Osteocyte (in vitro differentiated cells): Measurements from ENCODE around the gene MMP20. TPM values are rescaled to one million over a fixed set of nuclear protein-coding genes. Genes with fewer than 3 reads are reported as not detected.

Experiments used
- DNase-seq: peaks from one replicate; pipeline ENCODE4 v3.0.0; 2021; ENCODE audit warnings: mixed read lengths; ENCODE audit not compliant: unreplicated experiment; ENCODE audit errors: extremely low spot score
- H3K27ac Mint-ChIP-seq: one replicate; pipeline ENCODE4 v1.8.0; 2021; ENCODE audit warnings: mild to moderate bottlenecking, mixed read lengths; ENCODE audit not compliant: unreplicated experiment
- H3K27me3 Mint-ChIP-seq: one replicate; pipeline ENCODE4 v1.8.0; 2021; ENCODE audit warnings: mixed read lengths; ENCODE audit not compliant: unreplicated experiment
- H3K36me3 Mint-ChIP-seq: one replicate; pipeline ENCODE4 v1.8.0; 2021; ENCODE audit warnings: mixed read lengths; ENCODE audit not compliant: unreplicated experiment
- H3K4me1 Mint-ChIP-seq: one replicate; pipeline ENCODE4 v1.8.0; 2021; ENCODE audit warnings: mixed read lengths; ENCODE audit not compliant: unreplicated experiment
- H3K4me3 Mint-ChIP-seq: one replicate; pipeline ENCODE4 v1.8.0; 2021; ENCODE audit warnings: mild to moderate bottlenecking, moderate library complexity, mixed read lengths; ENCODE audit not compliant: unreplicated experiment
- H3K9me3 Mint-ChIP-seq: one replicate; pipeline ENCODE4 v1.8.0; 2021; ENCODE audit warnings: mixed read lengths; ENCODE audit not compliant: unreplicated experiment
- total RNA-seq: library from RNA; stranded (reverse); gene quantifications from 2 replicates; pipeline ENCODE4 v1.2.1, GENCODE V29; 2021
- TF ChIP-seq, protein P1 (sequence below): fragments of 200-600 bp; sonication (generic); IDR thresholded peaks from 2 replicates; pipeline ENCODE4 v1.5.0; 2021; ENCODE audit warnings: antibody characterized with exemption, mild to moderate bottlenecking, moderate library complexity

MMP20 gene
- total RNA-seq, 1 donor from 2014 or later, result not detected

DNA sequence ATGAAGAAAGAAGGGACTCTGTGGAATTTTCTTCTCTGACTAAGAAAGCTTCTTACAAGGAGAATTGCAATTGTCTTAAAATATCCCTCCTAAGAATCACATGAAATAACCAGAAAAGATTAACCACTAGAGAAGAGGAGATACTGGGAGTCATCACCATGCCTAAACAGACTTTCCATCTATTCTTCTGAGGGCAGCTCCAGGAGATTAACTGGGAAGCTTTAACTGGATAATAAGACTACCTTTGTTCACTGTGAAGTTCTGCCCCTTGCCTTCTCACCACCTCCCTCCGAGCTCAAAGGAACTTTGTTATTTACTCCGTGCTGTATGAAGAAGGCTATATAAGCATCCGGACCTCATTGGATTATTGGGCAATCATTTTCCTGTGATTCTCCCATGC is 70.0 kb downstream of the MMP20 start:
- no peak for DNase-seq
- TF ChIP-seq, protein P1, sequence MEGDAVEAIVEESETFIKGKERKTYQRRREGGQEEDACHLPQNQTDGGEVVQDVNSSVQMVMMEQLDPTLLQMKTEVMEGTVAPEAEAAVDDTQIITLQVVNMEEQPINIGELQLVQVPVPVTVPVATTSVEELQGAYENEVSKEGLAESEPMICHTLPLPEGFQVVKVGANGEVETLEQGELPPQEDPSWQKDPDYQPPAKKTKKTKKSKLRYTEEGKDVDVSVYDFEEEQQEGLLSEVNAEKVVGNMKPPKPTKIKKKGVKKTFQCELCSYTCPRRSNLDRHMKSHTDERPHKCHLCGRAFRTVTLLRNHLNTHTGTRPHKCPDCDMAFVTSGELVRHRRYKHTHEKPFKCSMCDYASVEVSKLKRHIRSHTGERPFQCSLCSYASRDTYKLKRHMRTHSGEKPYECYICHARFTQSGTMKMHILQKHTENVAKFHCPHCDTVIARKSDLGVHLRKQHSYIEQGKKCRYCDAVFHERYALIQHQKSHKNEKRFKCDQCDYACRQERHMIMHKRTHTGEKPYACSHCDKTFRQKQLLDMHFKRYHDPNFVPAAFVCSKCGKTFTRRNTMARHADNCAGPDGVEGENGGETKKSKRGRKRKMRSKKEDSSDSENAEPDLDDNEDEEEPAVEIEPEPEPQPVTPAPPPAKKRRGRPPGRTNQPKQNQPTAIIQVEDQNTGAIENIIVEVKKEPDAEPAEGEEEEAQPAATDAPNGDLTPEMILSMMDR, result no peak
- no peak overlapping the region for H3K27ac Mint-ChIP-seq
- no peaks in the 10 kb centered on the region for H3K36me3 Mint-ChIP-seq
- H3K27me3 Mint-ChIP-seq, result no peaks in the 10 kb centered on the region
- no peaks in the 10 kb centered on the region for H3K9me3 Mint-ChIP-seq
- H3K4me3 Mint-ChIP-seq, result no peak overlapping the region
- peaks cover 5% of the 10 kb centered on the region for H3K4me1 Mint-ChIP-seq

GRCh38 chr11:102553835-102554282 is 71.3 kb downstream of the MMP20 start:
- Mint-ChIP-seq H3K4me1 (no peaks in the 10 kb centered on the region), H3K36me3 (no peaks in the 10 kb centered on the region), H3K4me3 (no peak overlapping the region), H3K27ac (no peak overlapping the region), H3K9me3 (no peaks in the 10 kb centered on the region), H3K27me3 (no peaks in the 10 kb centered on the region)
- TF ChIP-seq, protein P1, result no peak
- no peak for DNase-seq

- DNase-seq, result no peak
- Mint-ChIP-seq H3K9me3 (no peaks in the 10 kb centered on the region), H3K27ac (no peak overlapping the region)
These were observed 72.5 kb downstream of the MMP20 start for GRCh38 chr11:102552447-102553194.

DNA sequence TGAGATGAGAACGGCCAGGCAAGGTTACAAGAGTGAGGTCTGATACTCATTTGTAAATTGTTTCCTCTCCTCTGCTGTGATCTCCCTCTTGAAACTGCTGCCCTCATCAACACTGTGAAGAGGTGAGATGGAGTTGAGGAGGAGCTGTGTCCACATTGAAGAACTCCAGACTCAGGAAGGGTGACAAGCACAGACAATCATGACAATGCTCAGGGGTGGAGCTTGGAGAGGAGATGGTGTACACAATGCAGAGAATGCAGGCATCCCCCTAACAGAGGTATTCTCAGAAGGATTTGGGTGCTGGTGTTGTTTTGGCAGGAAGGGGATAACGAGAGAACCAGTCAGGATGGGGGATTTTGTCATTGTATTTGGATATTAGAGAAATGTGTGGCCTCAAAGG is 73.1 kb downstream of the MMP20 start:
- no peaks in the 10 kb centered on the region for H3K4me1 Mint-ChIP-seq
- H3K27me3 Mint-ChIP-seq, result no peaks in the 10 kb centered on the region
- DNase-seq, result no peak
- TF ChIP-seq, protein P1, result no peak
- H3K27ac Mint-ChIP-seq, result no peak overlapping the region
- H3K36me3 Mint-ChIP-seq, result no peaks in the 10 kb centered on the region
- H3K9me3 Mint-ChIP-seq, result no peaks in the 10 kb centered on the region
- H3K4me3 Mint-ChIP-seq, result no peak overlapping the region

More at GRCh38 chr11:102552447-102553194, 72.5 kb downstream of the MMP20 start:
- Mint-ChIP-seq H3K4me3 (no peak overlapping the region), H3K36me3 (no peaks in the 10 kb centered on the region), H3K4me1 (no peaks in the 10 kb centered on the region), H3K27me3 (no peaks in the 10 kb centered on the region)
- TF ChIP-seq, protein P1, result no peak

GRCh38 chr11:102551169-102551781 is 73.9 kb downstream of the MMP20 start:
- Mint-ChIP-seq H3K27ac (no peak overlapping the region), H3K4me3 (no peak overlapping the region), H3K4me1 (peaks cover 5% of the 10 kb centered on the region), H3K27me3 (no peaks in the 10 kb centered on the region), H3K36me3 (no peaks in the 10 kb centered on the region), H3K9me3 (no peaks in the 10 kb centered on the region)
- no peak for DNase-seq
- TF ChIP-seq, protein P1, result no peak
